Neutrophil (primary cell): Measurements from ENCODE around the gene FCRLB.

Experiments
- H3K27ac ChIP-seq: fragments of 200-600 bp; sonication (generic); 2 replicates; pipeline ENCODE4 v1.5.1; 2016; ENCODE audit warnings: mild to moderate bottlenecking, moderate library complexity
- H3K27me3 ChIP-seq: fragments of 200-600 bp; sonication (generic); 2 replicates; pipeline ENCODE4 v1.6.0; 2016; ENCODE audit warnings: mild to moderate bottlenecking
- H3K36me3 ChIP-seq: fragments of 200-600 bp; sonication (generic); 2 replicates; pipeline ENCODE4 v1.5.1; 2017
- H3K4me1 ChIP-seq, 2 experiments: fragments of 200-600 bp in 1 of 2; sonication (generic) in 1 of 2; 1 replicate in 1 of 2; 2 replicates in 1 of 2; pipeline versions ENCODE4 v1.5.1 to v1.6.1; 2013 to 2016; ENCODE audit warnings: low read depth in 1 of 2, low read length in 1 of 2, mild to moderate bottlenecking in 1 of 2, moderate library complexity in 1 of 2; ENCODE audit not compliant: control insufficient read depth in 1 of 2, insufficient read depth in 1 of 2
- H3K4me3 ChIP-seq, 2 experiments: fragments of 200-600 bp in 1 of 2; sonication (generic) in 1 of 2; 1 replicate in 1 of 2; 2 replicates in 1 of 2; pipeline ENCODE4 v1.5.1; 2013 to 2016; ENCODE audit warnings: low read depth in 1 of 2, low read length in 1 of 2, mild to moderate bottlenecking in 1 of 2, moderate library complexity in 1 of 2
- H3K9me3 ChIP-seq: fragments of 200-600 bp; sonication (generic); 2 replicates; pipeline ENCODE4 v1.5.1; 2016
- TF ChIP-seq, protein P1 (sequence below): fragments of 200-600 bp; sonication (generic); IDR thresholded peaks from 2 replicates; pipeline ENCODE4 v1.5.1; 2016; ENCODE audit warnings: antibody characterized with exemption

Gene FCRLB

DNA sequence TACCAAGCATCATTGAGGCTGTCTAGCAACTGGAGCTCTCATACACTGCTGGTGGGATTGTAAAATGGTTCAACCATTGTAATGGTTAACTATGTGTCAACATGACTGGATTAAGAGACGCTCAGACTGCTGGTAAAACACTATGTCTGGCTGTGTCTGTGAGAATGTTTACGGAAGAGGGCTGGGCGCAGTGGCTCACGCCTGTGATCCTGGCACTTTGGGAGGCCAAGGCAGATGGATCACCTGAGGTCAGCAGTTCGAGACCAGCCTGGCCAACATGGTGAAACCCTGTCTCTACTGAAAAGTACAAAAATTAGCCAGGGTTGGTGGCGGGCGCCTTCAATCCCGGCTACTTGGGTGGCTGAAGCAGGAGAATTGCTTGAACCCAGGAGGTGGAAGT is 19.1 kb upstream of the FCRLB start:
- TF ChIP-seq, protein P1, sequence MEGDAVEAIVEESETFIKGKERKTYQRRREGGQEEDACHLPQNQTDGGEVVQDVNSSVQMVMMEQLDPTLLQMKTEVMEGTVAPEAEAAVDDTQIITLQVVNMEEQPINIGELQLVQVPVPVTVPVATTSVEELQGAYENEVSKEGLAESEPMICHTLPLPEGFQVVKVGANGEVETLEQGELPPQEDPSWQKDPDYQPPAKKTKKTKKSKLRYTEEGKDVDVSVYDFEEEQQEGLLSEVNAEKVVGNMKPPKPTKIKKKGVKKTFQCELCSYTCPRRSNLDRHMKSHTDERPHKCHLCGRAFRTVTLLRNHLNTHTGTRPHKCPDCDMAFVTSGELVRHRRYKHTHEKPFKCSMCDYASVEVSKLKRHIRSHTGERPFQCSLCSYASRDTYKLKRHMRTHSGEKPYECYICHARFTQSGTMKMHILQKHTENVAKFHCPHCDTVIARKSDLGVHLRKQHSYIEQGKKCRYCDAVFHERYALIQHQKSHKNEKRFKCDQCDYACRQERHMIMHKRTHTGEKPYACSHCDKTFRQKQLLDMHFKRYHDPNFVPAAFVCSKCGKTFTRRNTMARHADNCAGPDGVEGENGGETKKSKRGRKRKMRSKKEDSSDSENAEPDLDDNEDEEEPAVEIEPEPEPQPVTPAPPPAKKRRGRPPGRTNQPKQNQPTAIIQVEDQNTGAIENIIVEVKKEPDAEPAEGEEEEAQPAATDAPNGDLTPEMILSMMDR, result no peak
- Histone ChIP-seq H3K27me3 (peaks cover 43% of the 10 kb centered on the region), H3K9me3 (no peaks in the 10 kb centered on the region), H3K4me3 (no peak overlapping the region), H3K27ac (no peak overlapping the region), H3K4me1 (no peaks in the 10 kb centered on the region), H3K36me3 (no peaks in the 10 kb centered on the region)

DNA sequence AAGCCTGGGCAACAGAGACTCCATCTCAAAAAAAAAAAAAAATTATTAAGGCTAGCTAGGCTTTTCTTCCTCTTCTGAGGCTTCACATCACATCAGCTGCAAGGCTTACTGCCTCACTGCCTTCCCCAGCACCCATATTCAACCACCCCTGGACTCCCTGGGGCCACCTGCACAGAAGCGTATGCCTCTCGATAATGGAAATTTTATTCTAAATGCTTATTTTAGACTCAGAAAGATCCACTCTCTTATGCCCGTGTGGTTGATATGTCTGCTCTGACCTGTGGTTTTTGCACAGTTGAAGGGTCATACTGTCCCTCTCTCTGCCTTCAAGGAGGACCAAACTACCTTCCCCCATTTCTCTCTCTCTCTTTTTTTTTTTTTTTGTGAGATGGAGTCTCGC is 15.8 kb upstream of the FCRLB start:
- H3K9me3 ChIP-seq, result no peaks in the 10 kb centered on the region
- TF ChIP-seq, protein P1, result no peak
- no peak overlapping the region for H3K4me3 ChIP-seq
- H3K27ac ChIP-seq, result no peak overlapping the region
- no peaks in the 10 kb centered on the region for H3K36me3 ChIP-seq
- no peaks in the 10 kb centered on the region for H3K4me1 ChIP-seq
- H3K27me3 ChIP-seq, result peaks cover 38% of the 10 kb centered on the region

DNA sequence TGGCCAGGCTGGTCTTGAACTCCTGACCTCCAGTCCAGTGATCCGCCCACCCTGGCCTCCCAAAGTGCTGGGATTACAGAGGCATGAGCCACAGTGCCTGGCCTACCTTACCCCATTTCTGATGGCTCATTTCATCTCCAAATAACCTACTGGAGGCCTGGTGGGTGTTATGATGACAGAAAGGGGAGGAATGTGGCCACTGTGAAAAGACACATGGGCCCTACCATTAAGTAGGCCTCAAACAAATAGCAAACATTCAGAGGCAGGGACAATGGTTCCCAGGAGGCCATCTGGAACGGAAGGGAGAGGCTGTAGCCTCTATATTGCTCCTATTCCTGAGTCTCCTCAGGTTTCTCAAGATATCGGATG is 15.2 kb upstream of the FCRLB start:
- Histone ChIP-seq H3K4me1 (no peaks in the 10 kb centered on the region), H3K9me3 (no peaks in the 10 kb centered on the region), H3K4me3 (no peak overlapping the region), H3K27me3 (peaks cover 34% of the 10 kb centered on the region), H3K27ac (no peak overlapping the region), H3K36me3 (no peaks in the 10 kb centered on the region)
- TF ChIP-seq, protein P1, result no peak

DNA sequence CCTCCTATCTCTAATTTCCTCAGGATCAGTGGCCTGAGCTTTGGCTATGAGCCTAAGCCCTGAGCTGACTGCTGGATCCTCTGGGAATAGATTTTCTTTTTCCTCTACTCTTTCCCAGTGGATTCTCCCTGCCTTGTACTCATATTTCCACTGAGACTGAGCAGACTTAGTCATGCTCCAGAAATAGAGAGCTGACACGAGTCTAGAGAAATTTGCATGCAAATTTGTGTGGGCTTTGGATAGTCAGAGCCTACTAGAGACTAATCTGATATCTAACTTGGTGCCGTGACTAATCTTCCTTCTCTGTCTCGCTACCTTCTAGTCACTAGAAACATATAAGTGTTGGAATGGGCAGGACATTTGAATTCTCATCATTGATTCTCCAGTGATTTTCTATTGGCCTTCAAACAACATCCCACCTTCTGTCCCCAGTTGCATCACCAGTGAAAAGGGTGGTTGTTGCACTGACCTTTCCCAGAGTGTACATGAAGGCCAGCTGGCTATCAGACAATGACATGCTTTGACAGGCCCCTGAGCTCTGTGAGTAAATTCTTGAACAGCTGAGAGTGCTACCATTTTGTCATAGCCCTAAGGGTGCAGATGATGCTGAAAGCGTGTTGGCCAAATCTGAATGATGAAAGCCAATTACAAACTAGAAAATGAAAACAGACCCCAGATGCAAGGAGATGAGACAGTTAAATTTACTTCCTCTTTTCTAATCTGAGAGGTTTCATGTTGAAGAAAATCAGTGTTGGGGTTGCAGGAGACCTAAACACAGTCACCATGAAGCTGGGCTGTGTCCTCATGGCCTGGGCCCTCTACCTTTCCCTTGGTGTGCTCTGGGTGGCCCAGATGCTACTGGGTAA is 14.6 kb upstream of the FCRLB start, which contains the start of gene FCRLA:
Gene FCRLA (plus strand): TSS at position 748 of the 866 bp plus-strand sequence. CDS start 36 bp downstream, at position 784.
- Histone ChIP-seq H3K36me3 (no peaks in the 10 kb centered on the region), H3K27me3 (peaks cover 28% of the 10 kb centered on the region), H3K9me3 (no peaks in the 10 kb centered on the region), H3K27ac (no peak within 1 kb of the TSS), H3K4me3 (no peak within 1 kb of the TSS), H3K4me1 (no peaks in the 10 kb centered on the region)
- TF ChIP-seq, protein P1, result no peak

DNA sequence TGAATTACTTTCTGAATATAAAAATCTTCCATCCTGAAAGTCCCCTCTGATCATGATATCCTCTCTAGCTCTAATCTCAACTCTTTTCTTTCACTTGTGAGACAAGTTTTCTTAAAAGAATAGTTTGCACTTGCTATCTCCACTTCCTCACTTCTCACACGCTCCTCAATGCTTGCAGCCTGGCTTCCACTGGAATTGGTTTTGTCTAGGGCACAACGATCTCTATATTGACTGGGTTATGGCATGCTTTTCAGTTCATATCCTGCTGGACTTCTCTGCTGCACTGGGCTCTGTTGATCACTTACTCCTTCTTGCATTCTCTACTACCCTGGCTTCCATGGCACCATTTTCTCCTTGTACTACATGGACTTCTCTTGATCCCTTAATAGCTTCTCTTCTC is 13.8 kb upstream of the FCRLB start:
- Histone ChIP-seq H3K4me1 (no peaks in the 10 kb centered on the region), H3K36me3 (no peaks in the 10 kb centered on the region), H3K4me3 (no peak overlapping the region), H3K27ac (no peak overlapping the region), H3K27me3 (peaks cover 23% of the 10 kb centered on the region), H3K9me3 (no peaks in the 10 kb centered on the region)
- TF ChIP-seq, protein P1, result no peak
